GM19328 (cell line): ENCODE data around the gene DCDC2C.
"Not testable (repeated sequence)": the region's sequence is repeated elsewhere in the genome, so short reads cannot be mapped to it uniquely, and the experiment has no call there.

Experiments used
- ATAC-seq: cut with Tn5 transposase; IDR thresholded peaks from one replicate; pipeline ENCODE4 v1.9.1; 2021; ENCODE audit warnings: mild to moderate bottlenecking, moderate library complexity; ENCODE audit not compliant: unreplicated experiment

DCDC2C gene, protein sequence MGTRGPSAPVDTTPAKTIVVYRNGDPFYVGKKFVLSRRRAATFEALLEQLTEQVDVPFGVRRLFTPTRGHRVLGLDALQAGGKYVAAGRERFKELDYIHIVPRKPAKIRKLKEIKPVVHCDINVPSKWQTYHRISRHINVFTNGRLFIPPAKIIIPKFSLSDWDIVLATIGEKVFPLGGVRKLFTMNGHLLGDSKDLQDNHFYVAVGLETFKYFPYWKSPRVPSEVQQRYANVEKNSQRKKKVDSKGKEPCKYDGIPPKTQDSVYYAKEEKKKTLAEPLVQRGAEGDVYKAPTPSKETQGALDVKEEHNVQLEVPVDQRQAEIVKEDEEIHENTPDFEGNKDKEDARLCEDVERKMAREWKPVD

DNA sequence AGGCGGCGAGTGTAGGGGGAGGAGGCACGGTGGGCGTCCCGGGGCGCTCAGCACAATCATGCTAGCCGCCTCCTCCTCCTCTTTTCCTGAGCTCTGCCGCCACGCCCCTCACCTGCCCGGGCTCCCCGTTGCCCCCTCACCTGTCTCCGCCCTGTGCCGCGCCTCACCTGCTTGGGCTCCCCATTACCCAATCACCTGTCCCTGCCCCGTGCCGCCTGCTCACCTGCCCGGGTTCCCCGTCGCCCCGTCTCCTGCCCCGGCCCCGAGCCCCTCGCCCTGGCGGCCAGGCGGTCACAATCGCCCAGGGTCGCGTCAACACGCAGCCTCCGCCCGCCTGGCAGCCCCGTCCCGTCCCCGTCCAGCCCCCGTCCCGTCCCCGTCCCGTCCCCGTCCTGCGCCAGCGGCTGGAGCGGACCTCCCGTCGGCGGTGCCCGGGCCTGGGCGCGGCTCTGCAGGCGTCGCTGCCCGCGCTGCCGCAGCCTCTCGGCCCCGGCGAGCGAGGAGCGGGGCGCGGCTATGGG, at the start of gene DCDC2C:
TSS of gene DCDC2C (plus strand) at position 340 of the 521 bp plus-strand sequence. CDS start at position 517, 177 bp downstream.
- no peak for ATAC-seq

DNA sequence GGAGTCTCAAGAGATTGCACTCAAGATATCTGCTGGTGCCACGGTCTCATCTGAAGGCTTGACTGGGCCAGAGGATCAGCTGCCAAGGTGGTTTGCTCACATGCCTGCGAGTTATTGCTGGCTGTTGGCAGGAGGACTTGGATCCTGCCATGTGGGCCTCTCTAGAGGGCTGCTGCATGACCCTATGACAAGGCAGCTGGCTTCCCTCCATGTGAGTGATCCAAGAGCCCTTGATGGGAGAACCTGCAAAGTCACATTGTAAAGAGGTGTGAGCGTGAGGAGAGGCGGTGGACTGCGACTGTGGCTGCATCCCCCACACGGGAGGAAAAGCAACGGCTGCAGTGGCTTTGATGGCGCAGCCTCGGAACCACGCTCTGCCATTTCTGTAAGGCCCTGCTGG, 49.4 kb upstream of the DCDC2C start:
- ATAC-seq: no peak

DNA sequence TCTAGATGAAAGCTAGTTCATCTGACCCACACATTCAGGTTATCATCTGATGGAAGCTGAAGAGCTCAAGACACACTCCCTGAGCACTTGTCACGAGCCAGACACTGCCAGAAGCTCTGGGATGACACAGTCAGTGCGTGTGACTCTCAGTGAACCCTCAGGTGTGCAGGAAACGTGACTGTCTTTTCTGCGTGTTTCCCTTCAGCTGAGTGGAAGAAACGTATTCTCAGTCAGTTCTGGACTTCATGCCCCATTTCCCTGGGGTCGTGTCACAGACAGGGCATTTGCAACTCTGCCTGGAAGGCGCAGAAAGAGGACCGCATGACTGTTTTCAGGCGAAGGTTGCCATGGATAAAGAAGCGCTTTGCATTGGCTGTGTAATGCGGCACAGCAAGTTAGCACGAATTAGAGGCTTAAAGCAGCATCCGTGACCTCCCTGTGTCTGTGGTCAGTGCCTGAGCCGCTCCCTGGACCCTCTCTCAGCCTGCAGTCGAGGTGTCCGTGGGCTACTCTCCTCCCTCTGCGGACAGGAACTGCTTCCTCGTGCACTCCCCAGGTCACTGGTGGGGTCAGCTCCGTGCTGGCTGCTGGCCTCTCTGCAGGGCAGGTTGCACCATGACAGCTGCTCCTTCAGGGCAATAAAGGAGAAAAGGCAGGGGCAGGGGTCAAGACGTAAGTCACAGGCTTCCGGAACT, 48.7 kb upstream of the DCDC2C start:
- no peak for ATAC-seq

DNA sequence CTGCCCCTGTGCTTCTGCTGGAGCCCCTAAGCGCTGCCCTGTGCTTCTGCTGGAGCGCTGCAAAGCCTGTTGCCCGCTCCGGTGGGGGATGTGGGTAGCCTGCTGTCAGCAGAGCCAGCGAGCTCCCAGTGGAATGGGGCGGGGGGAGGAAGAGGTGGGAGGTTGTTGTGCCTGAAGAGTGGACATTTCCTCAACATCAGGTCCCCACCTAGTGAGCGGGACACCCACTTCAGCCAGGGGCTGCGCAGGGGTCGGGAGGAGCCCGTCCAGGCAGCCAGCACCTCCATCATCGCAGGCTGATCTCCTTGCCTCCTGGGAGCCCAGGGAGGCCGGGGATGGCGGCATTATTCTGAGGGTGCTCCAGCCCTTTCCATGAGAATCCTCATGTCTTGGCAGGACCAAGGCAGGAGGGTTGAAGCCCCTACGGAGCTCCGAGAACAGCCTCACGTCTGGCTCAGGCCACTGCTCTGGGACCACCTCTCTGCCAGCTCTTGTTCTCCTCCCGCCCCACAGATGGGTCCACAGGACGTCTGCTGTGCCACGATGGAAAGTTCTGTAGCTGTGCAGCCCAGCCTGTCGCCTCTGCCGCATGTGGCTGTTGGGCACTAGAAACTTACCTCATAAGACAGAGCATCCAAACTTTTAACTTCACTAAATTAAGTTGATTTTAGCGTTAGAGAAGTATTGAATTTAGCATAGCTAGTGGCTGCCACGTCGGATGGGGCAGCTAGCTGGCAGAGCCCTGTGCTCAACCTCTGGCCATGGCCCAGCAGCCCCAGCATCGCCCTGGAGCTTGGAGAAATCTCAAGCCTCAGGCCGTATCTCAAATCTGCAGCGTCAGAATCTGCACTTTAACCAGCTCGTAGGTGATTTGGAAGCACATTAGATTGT, 47.3 kb upstream of the DCDC2C start:
- ATAC-seq: no peak

DNA sequence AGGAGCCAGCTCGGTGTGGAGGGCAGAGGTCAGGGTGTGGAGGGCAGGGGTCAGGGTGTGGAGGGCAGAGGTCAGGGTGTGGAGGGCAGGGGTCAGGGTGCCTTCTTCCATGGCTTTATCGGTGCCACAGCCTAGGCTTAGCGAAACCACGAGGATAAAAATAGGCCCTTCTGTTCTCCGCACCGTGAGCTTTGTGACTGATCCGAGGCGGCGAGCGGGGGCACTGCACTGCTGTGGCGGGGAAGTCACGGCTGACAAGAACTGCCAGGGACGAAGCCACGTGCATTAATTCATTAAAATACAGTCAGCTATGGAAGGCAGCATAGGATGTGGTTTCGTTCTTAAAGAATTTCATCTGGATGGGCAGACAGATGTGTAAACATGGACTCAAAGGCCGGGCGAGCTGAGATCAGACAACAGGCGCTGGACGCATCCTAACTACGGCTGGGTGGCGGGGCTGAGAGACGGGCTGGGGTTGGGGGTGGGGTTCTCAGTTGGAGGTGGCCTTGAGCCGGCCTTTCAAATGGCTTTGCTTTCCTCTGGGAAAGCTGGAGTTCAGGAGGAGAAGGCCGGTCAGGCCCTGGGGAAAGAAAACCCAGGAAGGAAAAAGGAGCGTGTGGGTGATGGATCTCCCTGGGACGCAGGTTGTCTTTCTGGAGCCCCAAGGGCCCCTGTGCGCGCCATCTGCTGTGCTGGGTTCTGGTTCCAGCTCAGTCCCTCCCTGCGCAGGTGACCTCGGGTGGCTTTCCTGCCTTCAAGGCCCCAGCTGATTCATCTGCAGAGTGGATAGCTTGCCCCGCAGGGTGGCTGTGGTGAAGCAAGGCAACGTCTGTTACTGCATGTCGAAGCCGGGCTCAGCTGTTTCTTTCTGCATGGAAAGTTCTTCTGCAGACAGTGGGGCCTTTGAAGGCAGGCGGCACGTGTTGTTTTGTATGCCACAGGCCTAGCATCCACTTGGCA, 46.3 kb upstream of the DCDC2C start:
- ATAC-seq: no peak

DNA sequence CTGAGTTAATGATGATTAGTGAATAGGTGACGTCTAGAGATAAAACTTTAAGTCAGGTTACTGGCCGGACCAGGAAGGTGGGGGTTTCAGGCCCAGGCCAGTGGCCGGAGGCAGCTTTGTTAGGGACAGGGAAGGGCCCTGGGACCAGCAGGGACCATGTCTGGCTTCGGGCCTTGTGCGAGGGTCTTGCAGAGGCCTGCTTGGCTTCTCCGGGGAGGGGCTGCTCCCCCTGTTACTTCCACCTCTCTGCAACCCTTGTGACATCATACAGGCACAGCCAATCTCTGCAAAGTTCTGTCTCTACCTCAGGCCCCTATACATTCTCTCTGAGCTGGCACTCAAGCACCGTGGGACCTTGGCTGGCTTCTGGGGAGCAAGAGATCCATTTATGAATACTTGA, 45.5 kb upstream of the DCDC2C start, which contains the start of gene ALLC:
TSS of gene ALLC (plus strand) at position 320 of the 400 bp plus-strand sequence. CDS start 12,958 bp downstream, outside the sequence.
- ATAC-seq: no peak

DNA sequence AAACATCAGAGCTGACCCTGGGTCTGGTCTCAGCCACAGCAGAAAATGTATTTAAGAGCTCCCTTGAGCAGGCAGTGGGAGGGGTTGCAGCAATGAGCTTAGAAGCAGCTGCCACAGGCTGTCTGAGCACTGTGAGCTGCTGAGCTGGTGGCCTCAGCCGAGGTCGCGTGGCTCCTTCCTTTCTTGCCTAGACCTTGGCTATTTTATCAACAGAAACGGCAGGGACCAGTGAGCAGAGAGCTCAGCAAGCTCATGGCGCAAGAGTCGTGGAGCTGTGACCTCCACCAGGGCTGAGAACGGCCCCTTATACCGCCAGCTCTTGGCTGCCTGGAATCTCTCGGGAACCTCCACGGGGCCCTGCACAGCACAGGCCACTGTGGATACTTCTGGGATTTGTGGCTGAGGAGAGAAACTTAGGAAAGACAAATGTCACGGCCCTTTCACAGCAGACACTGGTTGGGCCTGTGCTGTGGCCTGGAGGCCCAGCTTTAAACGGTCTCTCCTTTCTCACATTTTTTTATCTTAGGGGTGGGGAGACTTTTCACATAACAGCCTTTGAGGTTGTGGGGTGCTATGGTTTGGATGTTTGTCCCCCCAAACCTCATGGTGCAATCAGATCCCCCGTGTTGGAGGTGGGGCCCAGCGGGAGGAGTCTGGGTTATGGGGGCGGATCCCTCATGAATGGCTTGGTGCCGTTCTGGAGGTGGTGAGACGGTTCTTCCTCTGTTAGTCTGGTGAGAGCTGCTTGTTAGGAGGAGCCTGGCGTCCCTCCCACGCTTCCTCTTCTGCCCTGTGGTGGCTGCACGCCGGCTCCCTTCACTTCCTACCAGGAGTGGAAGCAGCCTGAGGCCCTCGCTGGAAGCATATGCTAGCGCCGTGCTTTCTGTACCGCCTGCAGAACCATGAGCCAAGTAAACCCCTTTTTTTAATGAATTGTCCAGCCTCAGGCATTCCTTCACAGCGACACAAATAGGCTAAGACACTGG, 43.6 kb upstream of the DCDC2C start:
- no peak for ATAC-seq

DNA sequence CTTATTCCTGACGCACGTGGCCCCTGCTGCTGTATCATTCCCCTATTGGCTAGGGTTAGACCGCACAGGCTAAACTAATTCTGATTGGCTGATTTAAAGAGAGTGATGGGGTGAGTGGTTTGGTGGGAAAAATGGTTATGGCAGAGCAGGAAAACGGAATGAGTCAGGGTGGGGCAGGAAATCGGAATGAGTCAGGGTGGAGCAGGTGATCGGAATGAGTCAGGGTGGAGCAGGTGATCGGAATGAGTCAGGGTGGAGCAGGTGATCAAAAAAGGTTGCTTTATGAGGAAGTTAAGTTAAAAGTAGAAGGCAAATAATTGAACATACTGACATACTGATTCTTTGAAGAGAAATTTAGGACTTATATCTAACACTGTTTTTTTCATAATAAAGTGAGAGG, 42.7 kb upstream of the DCDC2C start:
- ATAC-seq: not testable (repeated sequence)

DNA sequence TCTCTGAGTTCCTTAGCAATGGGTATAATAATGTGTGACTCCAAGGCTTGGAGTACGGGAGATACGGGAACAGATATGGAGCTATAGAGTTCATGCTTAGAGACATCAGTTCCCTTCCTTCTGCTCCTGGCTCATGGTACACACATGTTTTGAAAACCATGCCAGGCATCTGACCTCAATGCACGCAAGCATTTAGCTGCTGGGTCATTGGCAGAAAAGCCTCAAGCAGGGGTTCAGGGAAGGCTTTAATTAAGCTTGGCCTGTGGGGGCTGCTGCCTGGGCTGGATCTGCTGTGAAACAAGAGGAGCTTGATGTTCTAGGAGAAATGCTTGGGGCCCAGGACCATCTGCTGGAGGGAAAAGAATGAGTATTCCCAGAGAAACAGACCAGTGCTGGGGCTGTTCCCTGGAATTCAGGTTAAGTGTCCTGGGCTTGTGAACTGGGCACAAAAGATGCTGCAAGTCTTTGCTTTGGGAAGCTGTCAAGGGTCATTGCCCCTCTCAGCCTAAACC, 42.2 kb upstream of the DCDC2C start:
- ATAC-seq: no peak

DNA sequence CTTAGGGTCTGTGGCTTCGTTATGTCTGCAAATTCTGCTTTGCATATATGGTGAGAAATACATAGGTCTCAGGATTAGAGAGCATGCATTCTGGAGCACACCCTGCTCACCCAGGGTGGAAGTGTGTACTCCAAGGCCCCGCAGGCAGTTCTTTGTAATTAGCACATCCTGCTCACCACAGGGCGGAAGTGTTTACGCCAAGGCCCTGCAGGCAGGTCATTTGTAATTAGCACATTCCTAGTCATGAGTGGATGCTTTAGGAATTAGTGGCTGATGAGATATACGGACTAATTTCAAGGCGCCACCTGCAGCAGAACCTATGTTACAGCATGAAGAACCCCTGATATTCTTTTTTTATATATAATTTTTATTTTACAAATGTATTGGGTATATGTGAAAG, 41.1 kb upstream of the DCDC2C start:
- ATAC-seq: no peak

DNA sequence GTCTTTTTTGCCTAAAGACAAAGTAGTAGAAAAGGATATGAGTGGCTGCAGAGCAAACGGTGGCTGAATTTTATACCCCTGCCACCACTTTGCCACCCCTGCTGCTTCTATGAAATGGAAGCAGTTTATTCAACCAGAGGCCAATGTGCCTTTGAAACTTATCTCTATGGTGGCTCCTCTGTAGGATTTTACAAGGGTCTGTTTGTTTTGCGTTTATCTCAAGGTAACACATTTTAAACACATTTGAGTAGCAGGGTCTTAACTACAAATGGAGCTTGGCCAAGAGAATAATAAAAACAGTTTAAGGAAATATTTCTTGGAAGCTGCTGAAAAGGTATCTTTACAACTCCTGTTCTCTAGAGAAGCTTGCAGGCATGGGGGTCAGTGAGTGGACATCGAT, 39.3 kb upstream of the DCDC2C start:
- no peak for ATAC-seq

DNA sequence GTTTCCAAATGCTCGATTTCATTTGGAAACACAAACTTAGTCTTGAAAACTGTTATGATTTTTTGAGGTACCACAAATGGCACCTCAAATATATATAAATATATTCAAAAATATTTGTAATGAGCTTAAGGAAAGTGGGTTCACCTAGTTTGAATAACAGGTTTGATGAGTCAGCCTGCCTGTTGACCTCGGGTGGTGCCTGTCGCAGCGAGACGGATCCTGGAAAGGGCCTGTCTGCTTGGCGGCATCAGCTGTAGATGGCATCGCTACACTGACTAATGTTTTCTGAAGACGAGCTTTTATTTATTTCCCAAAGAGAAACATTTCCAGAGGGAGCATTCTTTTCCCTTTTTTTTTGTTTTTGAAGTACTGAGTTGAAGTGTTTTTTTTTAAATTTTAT, 38.5 kb upstream of the DCDC2C start:
- no peak for ATAC-seq

DNA sequence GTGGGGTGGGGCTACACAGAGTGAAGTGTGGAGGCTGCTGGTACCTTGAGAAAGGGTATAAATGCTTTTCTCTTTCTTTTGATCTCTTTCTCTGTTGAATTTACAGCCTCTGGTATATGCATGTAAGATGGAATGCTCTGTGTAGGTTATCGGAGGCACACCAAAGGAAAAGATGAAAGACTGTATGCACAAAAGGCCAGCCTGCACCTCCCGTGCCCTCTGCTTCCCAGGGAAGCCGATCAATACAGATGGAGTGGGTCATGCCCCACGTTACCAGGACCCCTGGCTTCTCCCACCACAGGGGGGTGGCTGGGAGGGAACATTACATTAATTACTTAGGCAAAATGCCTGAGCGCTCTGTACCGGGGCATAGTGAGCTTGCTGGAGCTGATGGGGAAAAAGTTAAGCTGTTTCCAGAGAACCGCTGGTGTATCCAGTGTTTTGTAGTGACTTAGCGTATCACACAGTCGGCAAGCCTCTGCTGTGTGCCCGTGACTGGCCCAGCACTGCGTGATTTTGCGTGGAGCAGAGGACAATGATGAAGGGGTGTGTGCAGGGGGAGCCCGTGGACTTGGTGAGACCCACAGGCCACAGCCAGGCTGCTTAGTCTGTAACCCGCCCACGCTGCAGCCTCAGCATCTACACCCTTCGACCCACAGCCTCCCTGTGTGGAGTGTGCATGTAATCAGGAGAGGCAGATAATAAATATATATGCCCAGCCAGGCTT, 37.3 kb upstream of the DCDC2C start:
- ATAC-seq: no peak

DNA sequence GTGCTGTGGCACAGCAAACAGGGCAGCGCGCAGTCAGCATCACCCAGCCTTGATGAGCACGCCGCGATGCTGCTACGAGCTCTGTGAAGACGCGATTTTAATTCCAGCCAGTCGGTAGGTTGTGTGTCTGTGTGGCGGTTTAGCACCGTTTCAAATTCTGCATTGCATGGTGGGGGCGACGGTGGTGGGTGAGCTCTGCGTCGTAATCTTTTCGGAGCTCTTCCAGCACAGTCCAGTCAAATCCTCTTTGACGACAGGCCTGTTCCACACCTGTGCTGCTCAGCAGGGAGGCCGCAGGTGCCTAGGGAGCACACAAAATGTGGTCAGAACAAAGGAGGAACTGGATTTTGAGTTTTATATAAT, 36.8 kb upstream of the DCDC2C start:
- ATAC-seq: no peak

DNA sequence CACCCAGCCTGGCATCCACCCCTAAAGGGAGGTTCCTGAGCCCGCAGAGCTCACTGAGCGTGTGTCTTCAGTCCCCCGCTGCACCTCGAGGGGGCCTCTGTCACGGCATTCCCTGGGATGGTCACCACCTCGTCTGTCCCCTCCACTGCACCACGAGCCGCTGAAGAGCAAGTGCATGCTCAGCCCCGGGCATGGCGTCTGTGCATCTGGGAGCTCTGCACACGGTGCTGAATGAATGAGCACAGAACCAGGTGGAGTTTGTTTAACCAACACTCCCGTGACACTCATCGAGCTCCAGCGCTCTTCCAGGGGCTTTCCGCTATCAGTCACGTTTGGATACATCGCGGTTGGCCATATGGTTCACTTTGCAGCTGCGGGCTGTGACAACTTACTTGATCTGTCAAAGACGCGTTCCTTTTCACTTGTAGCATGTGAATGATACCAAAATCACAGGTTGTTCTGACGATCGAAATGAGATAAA, 36.2 kb upstream of the DCDC2C start:
- no peak for ATAC-seq

DNA sequence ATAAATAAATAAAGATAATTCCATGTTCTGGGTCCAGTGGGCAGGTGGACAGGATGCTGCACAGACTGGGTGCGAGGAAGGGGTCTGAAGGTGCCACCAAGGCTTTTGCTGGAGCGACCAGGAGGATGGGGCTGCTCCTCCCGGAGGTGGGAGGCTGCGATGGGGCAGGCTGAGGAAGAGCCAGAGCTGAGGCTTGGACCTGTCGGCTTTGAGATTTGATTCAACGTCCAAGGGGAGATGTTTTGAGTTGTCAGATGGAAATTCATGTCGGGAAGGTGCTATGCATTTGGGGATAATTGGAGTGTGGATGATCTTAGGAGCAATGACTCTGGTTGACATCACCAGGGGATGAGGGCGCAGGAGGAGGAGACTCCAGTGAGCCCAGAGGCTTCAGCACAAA, 33.7 kb upstream of the DCDC2C start:
- no peak for ATAC-seq

DNA sequence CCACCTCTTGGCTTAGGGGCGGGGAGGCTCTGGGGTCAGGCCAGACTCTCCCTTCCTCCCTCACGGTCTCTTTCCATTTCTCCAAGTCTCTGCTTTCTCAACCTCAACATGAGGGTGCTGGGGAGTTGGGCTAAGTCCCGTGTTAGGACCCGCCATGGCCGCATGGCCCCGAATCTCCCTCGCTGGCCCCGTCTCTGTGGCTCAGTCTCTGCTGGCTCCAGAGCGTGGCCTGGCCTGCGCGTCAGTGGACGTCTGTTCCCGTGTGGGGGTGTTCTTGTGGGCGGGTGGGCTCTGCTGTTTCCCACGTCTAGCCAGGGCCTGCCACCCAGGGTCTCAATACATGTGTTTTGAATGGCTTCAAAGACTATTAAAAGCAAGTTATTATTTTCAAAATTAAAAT, 33.0 kb upstream of the DCDC2C start:
- ATAC-seq: no peak

DNA sequence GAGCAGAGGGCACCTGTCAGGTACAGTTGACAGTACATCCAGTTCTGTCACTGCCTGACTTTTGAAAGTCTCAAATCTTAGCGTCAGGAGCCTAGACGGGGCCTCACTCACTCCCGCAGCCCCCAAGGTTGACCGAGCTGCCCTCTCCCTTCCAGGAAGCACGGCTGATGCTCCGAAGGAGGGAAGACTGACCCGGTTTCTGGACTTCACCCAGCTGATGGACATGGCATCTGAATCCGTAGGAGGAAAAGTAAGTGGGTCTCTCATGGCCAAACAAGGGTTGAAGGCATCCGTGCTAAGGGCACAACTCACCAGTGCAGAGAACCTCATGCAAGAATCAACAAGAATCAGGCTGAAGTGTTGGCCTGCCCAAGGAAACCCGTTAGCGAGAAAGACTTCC, 32.4 kb upstream of the DCDC2C start:
- ATAC-seq: no peak
